Choroid plexus epithelial cell (primary cell): ENCODE data around the gene DNAH9.

Source experiments
- DNase-seq: peaks from one replicate; pipeline ENCODE4 v3.0.0-alpha.2; 2010; ENCODE audit warnings: low read depth
- H3K4me3 ChIP-seq: 2 replicates; pipeline ENCODE4 v1.5.1; 2011; ENCODE audit warnings: low read depth, mild to moderate bottlenecking, control low read depth, low read length, moderate library complexity
- TF ChIP-seq, protein P1 (sequence below): conservative IDR thresholded peaks from 2 replicates; pipeline ENCODE4 v1.5.1; 2011; ENCODE audit warnings: low read depth, mild to moderate bottlenecking, control low read depth, inconsistent platforms, low read length, moderate library complexity

The DNAH9 gene

DNA sequence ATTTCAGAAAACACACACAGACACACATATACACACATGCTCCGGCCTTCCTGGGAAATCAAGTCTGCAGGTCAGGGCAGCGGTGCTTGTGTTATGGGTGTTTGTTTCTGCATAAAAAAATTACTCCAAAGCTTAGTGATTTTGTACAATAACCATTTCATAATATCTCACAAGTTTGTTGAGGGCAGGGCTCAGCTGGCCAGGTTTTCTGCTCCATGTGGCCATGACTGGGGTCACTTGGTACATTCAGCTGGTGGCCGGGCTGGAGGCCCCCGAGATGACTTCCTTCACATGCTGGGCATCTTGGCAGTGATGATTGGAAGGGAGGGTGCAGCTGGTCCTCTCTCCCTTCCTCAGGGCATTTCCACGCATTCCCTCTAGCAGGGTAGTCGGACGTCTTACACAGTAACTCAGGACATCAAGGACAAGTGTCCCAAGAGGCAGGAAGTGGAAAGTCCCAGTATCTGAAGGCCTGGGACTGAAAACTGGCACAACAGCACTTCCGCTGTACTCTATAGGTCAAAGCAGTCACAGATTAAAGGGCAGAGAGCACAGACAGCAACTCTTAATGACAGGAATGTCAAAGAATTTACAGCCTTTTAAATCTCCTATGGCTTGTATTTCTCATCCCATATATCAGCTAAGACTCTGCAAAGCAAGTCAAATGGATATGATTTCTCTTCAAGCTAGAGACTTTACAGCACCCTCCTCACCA, 271.6 kb downstream of the DNAH9 start:
- H3K4me3 ChIP-seq = no peak overlapping the region
- DNase-seq = no peak
- TF ChIP-seq, protein P1, sequence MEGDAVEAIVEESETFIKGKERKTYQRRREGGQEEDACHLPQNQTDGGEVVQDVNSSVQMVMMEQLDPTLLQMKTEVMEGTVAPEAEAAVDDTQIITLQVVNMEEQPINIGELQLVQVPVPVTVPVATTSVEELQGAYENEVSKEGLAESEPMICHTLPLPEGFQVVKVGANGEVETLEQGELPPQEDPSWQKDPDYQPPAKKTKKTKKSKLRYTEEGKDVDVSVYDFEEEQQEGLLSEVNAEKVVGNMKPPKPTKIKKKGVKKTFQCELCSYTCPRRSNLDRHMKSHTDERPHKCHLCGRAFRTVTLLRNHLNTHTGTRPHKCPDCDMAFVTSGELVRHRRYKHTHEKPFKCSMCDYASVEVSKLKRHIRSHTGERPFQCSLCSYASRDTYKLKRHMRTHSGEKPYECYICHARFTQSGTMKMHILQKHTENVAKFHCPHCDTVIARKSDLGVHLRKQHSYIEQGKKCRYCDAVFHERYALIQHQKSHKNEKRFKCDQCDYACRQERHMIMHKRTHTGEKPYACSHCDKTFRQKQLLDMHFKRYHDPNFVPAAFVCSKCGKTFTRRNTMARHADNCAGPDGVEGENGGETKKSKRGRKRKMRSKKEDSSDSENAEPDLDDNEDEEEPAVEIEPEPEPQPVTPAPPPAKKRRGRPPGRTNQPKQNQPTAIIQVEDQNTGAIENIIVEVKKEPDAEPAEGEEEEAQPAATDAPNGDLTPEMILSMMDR = no peak

DNA sequence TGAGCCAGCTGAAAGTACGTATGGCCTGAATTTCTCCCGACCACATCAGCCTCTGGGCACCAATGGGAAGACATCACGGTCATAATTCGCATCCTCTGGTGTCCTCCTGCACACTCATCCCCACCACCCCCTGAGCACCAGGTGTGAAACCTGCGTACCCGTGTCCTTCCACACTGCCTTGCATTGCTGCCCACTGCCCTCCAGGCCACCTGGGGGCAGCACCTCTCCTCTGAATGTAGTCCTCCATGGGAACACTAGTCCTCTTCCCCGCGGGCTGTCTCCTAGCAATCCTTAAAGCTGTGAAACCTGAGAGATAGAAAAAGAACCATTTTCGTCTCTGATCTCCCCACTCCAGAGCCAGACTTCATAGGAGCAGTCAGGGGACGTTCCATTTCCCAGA, 273.5 kb downstream of the DNAH9 start:
- TF ChIP-seq, protein P1 = no peak
- H3K4me3 ChIP-seq = no peak overlapping the region
- no peak for DNase-seq

DNA sequence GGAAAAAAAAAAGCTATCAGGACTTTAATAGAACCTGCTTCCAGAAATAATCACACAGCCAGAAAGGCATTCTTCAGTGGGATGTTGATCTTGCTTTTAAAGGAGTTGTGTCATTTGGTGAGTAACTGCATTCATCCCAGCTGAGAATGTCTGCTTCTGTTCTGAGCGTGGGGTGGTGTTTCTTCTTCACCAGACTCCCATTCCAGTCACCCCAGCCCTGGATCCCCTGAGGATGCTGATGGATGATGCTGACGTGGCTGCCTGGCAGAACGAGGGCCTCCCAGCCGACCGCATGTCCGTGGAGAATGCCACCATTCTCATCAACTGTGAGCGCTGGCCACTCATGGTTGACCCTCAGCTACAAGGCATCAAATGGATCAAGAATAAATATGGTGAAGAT, 276.5 kb downstream of the DNAH9 start:
- TF ChIP-seq, protein P1 = no peak
- no peak for DNase-seq
- no peak overlapping the region for H3K4me3 ChIP-seq

DNA sequence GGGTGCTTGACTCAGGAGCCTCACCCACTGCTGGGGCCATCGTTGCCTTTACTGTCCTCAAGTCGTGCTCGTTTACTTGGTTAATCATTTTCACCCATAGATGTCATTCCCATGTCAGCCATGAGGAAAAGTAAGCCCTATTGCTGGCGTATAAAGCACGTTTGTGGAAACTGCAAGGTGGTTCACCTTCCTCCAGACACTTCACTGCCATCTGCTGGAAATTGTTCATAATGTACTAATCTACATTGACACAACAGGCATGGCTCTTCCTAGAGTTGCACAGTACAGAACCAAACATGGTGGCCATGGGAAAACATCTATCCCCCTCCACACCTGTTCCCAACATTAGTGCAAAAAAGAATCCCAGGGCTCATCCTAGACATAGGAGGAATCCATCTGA, 282.4 kb downstream of the DNAH9 start:
- peak; percentile 3 for DNase-seq
- H3K4me3 ChIP-seq = no peak overlapping the region
- TF ChIP-seq, protein P1 = no peak

DNA sequence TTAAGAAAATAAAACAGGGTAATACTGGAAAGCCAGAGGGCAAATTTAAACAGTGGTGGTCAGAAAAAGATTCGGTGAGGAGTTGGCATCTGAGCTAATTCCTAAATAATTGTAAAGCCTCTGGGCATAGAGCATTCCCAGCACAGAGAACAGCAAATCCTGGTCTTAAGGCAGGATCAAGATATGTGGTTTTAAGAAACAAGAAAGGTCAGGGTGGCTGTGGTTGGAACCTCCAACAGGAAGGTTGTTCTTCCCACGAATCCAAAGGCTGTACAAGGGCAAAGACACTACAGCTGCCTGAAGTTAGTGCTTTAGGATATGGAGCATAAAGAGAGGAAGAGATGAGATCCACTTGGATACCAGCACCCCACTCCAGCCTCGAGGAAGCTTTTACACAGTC, 284.4 kb downstream of the DNAH9 start:
- DNase-seq = no peak
- TF ChIP-seq, protein P1 = no peak
- H3K4me3 ChIP-seq = no peak overlapping the region

DNA sequence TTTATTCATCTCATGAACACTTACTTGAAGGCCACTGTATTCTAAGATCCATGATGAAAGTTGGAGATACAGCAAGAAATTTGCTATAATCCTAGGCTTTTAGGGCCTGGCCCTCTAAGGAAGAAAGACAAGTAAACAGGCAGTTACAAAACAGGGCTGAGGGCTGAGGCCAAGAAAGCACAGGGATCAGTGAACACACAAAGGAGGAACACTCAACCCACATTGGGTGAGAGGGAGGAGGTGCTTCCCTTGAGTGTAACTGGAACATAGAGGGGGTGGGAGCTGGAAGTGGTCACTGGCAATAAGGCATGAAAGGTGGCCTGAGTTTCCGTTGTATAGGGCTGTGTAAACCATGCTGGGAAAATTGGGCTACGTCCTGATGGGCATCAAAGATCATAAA, 286.8 kb downstream of the DNAH9 start:
- H3K4me3 ChIP-seq = no peak overlapping the region
- DNase-seq = no peak
- TF ChIP-seq, protein P1 = no peak

DNA sequence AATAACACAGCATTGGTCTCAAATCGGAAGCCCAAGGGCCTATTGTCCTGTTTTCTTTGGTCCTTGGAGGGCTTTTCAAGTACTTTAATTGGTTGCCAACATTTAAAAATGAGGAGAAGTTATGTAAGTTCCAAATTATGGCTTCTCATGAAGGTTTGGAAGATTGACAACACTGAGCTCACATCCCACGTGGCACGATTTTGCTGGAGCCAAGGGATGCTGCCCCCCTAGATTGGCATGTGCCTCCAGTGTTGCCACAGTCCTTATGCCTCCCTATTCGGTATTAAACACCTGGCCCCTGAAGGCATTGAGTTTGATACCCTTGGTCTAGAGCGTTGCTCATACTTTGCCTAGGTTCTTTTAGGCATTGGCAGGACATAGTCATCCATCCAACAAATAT, 291.0 kb downstream of the DNAH9 start:
- TF ChIP-seq, protein P1 = no peak
- H3K4me3 ChIP-seq = no peak overlapping the region
- DNase-seq = no peak
